Rectal smooth muscle tissue (tissue), 1 donor: ENCODE results near the gene NAA38.

Experiments used
- H3K27ac ChIP-seq: one replicate; pipeline ENCODE4 v1.7.0; 2013; ENCODE audit warnings: low read depth, low read length, inconsistent platforms
- H3K27me3 ChIP-seq: one replicate; pipeline ENCODE4 v1.7.0; 2013; ENCODE audit warnings: low read length; ENCODE audit not compliant: control insufficient read depth, insufficient read depth
- H3K36me3 ChIP-seq: one replicate; pipeline ENCODE4 v1.7.0; 2013; ENCODE audit warnings: low read length; ENCODE audit not compliant: control insufficient read depth, insufficient read depth
- H3K4me1 ChIP-seq: one replicate; pipeline ENCODE4 v1.7.0; 2013; ENCODE audit warnings: low read length; ENCODE audit not compliant: control insufficient read depth, insufficient read depth
- H3K4me3 ChIP-seq: one replicate; pipeline ENCODE4 v1.7.0; 2013; ENCODE audit warnings: low read length
- H3K9ac ChIP-seq: one replicate; pipeline ENCODE4 v1.7.0; 2013; ENCODE audit warnings: low read length

The NAA38 gene

GRCh38 chr17:7854851-7855659, 2.3 kb downstream of the NAA38 start, which contains the start of gene TMEM88:
Gene TMEM88, plus strand, starts transcription at chr17:7855066. Its CDS starts 9 bp downstream, at chr17:7855075.
- peak within 1 kb of the TSS; percentile 94 for H3K4me3 ChIP-seq

GRCh38 chr17:7854078-7854777, 3.1 kb downstream of the NAA38 start:
- Histone ChIP-seq H3K4me1 (peaks cover 15% of the 10 kb centered on the region), H3K27ac (no peak overlapping the region), H3K27me3 (no peaks in the 10 kb centered on the region), H3K4me3 (no peak overlapping the region), H3K36me3 (peaks cover 20% of the 10 kb centered on the region), H3K9ac (no peak overlapping the region)

More at GRCh38 chr17:7854851-7855659, 2.3 kb downstream of the NAA38 start, which contains the start of gene TMEM88:
- Histone ChIP-seq H3K27me3 (no peaks in the 10 kb centered on the region), H3K27ac (peak within 1 kb of the TSS; percentile 3), H3K36me3 (peaks cover 13% of the 10 kb centered on the region), H3K4me1 (peaks cover 15% of the 10 kb centered on the region), H3K9ac (no peak within 1 kb of the TSS)

GRCh38 chr17:7853691-7854038, 3.7 kb downstream of the NAA38 start:
- no peak overlapping the region for H3K4me3 ChIP-seq
- H3K36me3 ChIP-seq = peaks cover 21% of the 10 kb centered on the region
- H3K4me1 ChIP-seq = peaks cover 10% of the 10 kb centered on the region
- no peak overlapping the region for H3K27ac ChIP-seq
- H3K9ac ChIP-seq = no peak overlapping the region
- H3K27me3 ChIP-seq = no peaks in the 10 kb centered on the region

- Histone ChIP-seq H3K27me3 (no peaks in the 10 kb centered on the region), H3K9ac (no peak overlapping the region), H3K4me1 (peaks cover 8% of the 10 kb centered on the region), H3K36me3 (peaks cover 21% of the 10 kb centered on the region), H3K27ac (no peak overlapping the region), H3K4me3 (no peak overlapping the region)
Measured at GRCh38 chr17:7852919-7853690, 4.3 kb downstream of the NAA38 start.

- no peak overlapping the region for H3K27ac ChIP-seq
- H3K9ac ChIP-seq = no peak overlapping the region
- H3K27me3 ChIP-seq = no peaks in the 10 kb centered on the region
- peaks cover 8% of the 10 kb centered on the region for H3K4me1 ChIP-seq
- no peak overlapping the region for H3K4me3 ChIP-seq
- peaks cover 21% of the 10 kb centered on the region for H3K36me3 ChIP-seq
Measured at GRCh38 chr17:7852262-7852670, 5.1 kb downstream of the NAA38 start.

GRCh38 chr17:7851438-7852261, 5.7 kb downstream of the NAA38 start:
- Histone ChIP-seq H3K27ac (peak overlapping the region; percentile 8), H3K27me3 (no peaks in the 10 kb centered on the region), H3K9ac (no peak overlapping the region), H3K36me3 (peaks cover 26% of the 10 kb centered on the region), H3K4me1 (peaks cover 8% of the 10 kb centered on the region), H3K4me3 (peak overlapping the region; percentile 22)

GRCh38 chr17:7850701-7851437, 6.5 kb downstream of the NAA38 start:
- H3K27me3 ChIP-seq = no peaks in the 10 kb centered on the region
- H3K4me1 ChIP-seq = no peaks in the 10 kb centered on the region
- H3K36me3 ChIP-seq = peaks cover 33% of the 10 kb centered on the region
- peak overlapping the region; percentile 22 for H3K4me3 ChIP-seq
- no peak overlapping the region for H3K27ac ChIP-seq
- H3K9ac ChIP-seq = no peak overlapping the region

- peaks cover 33% of the 10 kb centered on the region for H3K36me3 ChIP-seq
- H3K27ac ChIP-seq = no peak overlapping the region
- peaks cover 8% of the 10 kb centered on the region for H3K4me1 ChIP-seq
- H3K4me3 ChIP-seq = no peak overlapping the region
- H3K9ac ChIP-seq = no peak overlapping the region
- H3K27me3 ChIP-seq = no peaks in the 10 kb centered on the region
Measured at GRCh38 chr17:7849751-7850504, 7.4 kb downstream of the NAA38 start.

- Histone ChIP-seq H3K9ac (no peak overlapping the region), H3K4me3 (no peak overlapping the region), H3K27me3 (no peaks in the 10 kb centered on the region), H3K4me1 (peaks cover 8% of the 10 kb centered on the region), H3K27ac (no peak overlapping the region), H3K36me3 (peaks cover 33% of the 10 kb centered on the region)
Measured at GRCh38 chr17:7849130-7849750, 8.1 kb downstream of the NAA38 start.

GRCh38 chr17:7848739-7849129, 8.6 kb downstream of the NAA38 start:
- Histone ChIP-seq H3K4me3 (no peak overlapping the region), H3K9ac (no peak overlapping the region), H3K36me3 (peaks cover 33% of the 10 kb centered on the region), H3K4me1 (peaks cover 8% of the 10 kb centered on the region), H3K27me3 (no peaks in the 10 kb centered on the region), H3K27ac (no peak overlapping the region)
